DMS 273 treated with DMSO at 0.1 percent for 48 hours (cell line): ENCODE measurements around the gene NPHS2.
"Not testable (repeated sequence)": the region's sequence is repeated elsewhere in the genome, so short reads cannot be mapped to it uniquely, and the experiment has no call there.

Source experiments
- DNase-seq: peaks from one replicate; lab custom pipeline; 2025; lab: John Stamatoyannopoulos, UW

NPHS2 gene

GRCh38 chr1:179547021-179547535 is 28.7 kb downstream of the NPHS2 start:
- DNase-seq, result no peak

DNA sequence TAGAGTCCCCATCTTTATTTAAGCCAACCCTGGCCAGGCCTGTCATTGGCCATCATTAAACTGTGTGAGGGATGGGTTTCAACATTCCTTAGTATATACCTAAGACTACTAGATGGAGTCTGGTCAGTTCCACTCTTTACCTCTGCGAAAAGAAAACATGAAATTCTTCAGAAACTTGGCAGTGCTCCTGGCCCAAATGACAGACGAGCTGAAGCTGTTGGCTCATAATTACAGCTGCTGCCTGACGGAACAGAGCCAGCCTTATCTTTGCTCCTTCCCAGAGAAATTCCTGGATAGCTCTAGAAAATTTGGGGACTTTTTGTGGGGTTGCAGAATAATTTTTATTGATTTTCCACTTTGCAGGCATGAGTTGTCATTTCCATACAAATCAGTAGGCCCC is 30.4 kb downstream of the NPHS2 start:
- DNase-seq, result no peak

- DNase-seq, result no peak
These were observed 34.0 kb downstream of the NPHS2 start for GRCh38 chr1:179541774-179542173.

- DNase-seq, result no peak
These were observed 45.4 kb downstream of the NPHS2 start for GRCh38 chr1:179530352-179530751.

DNA sequence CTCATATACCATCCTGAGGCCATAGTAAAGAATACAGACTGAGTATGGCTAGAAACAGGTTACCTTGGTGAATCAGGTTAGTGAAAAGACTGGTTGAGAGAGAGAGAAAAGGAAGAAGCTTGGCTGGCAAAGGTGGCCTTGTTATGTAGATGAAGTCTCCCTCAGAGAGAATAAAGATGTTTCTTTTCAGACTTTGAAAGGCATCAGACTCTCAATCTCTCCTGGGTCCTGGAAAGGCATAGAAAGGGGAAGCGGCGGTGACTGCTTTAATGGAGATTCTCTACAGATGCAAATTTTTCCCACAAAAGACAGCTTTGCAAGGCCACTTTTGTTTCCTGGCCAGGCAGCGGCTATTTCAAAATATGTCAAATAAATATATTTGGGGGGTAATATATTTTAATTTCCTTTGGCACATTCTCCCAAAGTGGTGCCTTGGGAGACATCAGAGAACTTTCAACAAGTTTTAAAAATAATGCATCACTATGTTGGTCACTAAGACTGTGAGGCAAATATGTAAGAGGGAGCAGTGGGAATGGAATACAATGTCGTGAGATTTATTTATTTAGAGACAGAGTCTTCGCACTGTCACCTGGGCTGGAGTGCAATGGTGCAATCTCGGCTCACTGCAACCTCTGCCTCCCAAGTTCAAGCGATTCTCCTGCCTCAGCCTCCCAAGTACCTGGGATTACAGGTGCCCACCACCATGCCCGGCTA is 46.1 kb downstream of the NPHS2 start:
- no peak for DNase-seq

- not testable (repeated sequence) for DNase-seq
These were observed 57.2 kb downstream of the NPHS2 start for GRCh38 chr1:179518544-179518943.

- no peak for DNase-seq
These were observed 58.6 kb downstream of the NPHS2 start for GRCh38 chr1:179516976-179517705.

GRCh38 chr1:179510038-179510437 is 65.7 kb downstream of the NPHS2 start:
- no peak for DNase-seq

DNA sequence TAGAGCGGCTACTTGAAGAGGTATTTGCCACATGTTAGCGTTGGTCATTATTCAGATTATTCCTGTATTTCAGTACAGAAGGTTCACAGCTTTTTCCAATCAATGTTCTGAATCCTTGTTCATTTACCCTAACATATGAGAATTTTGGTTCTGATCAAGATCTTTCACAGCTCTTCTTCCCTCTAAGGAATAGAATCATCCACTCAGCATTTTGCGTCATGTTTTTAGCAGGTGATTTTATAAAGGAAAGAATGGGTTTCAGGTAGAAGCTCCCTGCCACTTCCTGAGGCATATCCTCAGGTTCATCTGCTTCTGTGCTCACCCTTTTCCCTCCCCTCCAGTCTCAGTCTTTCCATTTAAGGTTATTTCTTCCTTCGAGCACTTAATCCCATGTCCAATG is 66.4 kb downstream of the NPHS2 start:
- DNase-seq, result no peak

- no peak for DNase-seq
These were observed 69.5 kb downstream of the NPHS2 start for GRCh38 chr1:179506199-179506598.
